Right forelimb (tissue), 1 donor: Measurements from ENCODE around the gene GNA14.
A peak's percentile ranks its signal among the peaks of the same experiment; 100 is the strongest.
"Not testable (repeated sequence)": the region's sequence is repeated elsewhere in the genome, so short reads cannot be mapped to it uniquely, and the experiment has no call there.

Source experiments
- DNase-seq: peaks from one replicate; pipeline ENCODE4 v3.0.0-alpha.2; 2018

The GNA14 gene

GRCh38 chr9:77486463-77486862, 161.7 kb downstream of the GNA14 start:
- no peak for DNase-seq

DNA sequence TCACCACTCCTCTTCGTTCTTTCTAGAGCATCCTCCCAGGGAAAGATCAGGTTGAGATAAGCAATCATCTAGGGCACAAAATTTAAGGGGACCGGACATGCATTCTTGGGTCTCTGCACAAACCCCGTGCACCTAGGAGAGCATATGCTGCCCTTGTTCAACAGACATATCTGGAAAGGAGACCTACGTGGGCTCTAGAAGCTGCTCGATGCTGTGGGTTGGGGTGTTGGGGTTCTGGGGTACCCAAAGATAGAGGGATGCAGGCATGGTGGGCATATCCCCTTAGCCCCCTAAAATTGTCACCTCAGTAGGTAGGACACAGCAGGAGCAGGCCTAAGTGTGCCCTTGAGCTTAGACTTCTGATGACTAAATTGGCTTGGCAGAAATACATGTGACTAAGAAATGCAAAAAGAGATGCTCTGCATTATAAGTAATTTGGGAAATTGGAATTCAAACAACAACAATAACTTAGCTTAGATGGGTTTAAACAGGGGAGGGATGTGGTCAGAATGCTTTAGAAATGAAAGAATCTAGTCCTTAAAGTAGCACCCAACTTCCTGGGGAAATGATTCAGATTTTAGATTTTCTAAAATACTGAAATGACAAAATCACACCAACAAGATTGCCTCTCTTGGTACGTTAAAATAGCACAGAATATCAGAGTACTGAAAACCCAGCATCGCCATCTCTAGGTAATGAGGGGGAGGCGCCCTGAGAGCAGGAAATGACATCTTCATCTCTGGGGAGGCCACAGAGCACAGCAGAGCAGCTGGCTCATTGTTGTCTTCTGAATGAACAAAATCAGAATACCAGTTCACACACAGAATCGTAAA, 172.3 kb downstream of the GNA14 start:
- DNase-seq, result no peak

DNA sequence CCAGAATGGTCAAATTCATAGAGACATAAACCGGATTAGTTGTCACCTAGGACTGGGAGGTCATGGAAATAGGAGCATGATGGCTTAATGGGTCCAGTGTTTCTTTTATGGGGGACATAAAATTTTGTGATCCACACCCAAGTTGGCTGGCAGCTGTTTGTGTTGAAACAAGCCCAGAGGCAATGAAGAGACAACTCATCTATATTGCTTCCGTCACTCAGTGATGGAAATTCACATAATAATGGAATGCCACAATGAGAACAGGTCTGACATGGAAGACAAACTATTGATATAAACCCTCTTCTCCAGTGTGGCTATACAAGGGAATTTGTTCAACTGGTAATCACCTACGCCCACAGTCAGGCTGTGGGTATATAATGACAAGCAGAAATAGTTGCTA, 173.2 kb downstream of the GNA14 start:
- DNase-seq, result no peak

DNA sequence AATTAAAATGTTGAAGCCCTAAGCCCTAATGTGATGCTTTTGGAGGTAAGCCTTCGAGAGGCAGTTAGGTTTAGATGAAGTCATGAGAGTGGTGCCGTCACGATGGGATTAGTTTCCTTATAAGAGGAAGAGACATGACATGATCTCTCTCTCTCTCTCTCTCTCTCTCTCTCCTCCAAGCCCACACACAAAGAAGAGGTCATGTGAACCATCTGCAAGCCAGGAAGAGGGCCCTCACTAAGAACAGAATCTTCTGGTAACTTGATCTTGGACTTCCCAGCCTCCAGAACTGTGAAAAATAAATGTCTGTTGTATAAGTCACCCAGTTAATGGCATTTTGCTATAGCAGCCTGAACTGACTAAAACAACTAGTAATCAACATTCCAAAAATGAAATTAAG, 175.5 kb downstream of the GNA14 start:
- DNase-seq, result no peak

- no peak for DNase-seq
These were observed 176.6 kb downstream of the GNA14 start for GRCh38 chr9:77471572-77471971.

DNA sequence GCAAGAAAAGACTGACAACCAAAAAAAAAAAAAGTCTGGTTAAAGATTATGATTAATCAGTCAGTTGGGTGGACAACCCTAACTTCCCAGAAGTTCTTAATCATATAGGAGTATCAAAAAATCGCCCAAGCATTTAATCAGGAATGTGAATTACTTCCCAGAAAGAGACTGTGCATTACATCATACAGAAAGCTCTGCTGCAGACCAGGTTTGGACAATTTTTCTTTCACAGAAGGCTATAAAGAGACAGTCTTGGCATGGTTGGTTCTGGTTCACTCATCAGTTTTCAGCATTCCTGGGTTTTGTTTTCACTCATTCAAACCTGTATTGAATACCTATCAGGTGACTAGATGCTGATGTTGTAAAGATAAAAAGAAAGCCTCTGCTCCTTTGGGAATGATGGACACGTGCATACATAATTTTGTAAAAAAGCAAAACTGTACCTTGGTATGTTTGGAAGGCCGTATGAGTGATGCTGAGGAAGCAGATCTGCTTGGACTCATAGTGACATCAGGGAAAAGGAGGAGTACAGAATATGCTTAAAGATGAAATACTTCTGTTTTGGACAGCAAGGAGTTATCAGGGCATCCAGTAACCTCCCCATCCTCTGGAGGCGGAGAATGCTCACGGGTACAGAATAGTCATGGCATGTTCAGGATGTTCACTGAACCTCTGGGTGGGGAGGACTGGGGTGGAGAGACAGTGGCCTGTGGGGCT, 178.4 kb downstream of the GNA14 start:
- no peak for DNase-seq

DNA sequence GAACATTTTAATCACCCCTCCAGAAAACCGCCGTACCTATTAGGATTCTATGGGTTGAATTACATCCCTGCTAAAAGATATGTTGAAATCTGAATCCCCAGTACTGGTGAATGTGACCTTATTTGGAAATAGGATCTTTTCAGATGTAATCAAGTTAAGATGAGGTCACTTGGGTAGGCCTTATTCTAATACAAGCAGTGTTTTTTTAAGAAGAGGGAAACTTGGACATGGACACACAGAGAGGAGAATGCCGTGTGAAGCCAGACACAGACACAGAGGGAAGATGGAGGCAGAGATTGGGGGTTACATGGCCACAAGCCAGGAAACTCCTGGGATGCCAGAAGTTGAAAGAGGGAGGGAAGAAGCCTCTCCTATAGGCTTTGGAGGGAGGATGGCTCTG, 183.5 kb downstream of the GNA14 start:
- DNase-seq, result no peak

GRCh38 chr9:77463151-77463550, 185.0 kb downstream of the GNA14 start:
- no peak for DNase-seq

DNA sequence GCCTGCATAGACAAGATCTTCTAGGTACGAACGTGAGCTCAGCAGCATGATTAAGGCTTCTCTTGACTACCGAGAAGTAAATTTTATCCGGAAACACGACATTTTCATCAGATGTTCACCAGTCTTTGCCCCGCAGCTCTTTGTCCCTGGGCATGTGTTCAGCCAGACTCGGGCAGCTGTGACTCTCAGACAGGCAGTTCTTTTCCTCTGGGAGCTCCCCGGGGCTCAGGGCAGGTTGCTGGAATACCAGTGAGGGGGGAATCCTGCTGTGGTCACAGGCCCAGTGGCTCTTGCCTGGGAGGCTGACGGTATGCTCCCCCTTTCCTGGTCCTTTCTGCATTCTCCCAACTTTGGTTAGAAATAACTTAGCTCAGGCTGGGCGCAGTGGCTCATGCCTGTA, 186.1 kb downstream of the GNA14 start:
- DNase-seq, result no peak

DNA sequence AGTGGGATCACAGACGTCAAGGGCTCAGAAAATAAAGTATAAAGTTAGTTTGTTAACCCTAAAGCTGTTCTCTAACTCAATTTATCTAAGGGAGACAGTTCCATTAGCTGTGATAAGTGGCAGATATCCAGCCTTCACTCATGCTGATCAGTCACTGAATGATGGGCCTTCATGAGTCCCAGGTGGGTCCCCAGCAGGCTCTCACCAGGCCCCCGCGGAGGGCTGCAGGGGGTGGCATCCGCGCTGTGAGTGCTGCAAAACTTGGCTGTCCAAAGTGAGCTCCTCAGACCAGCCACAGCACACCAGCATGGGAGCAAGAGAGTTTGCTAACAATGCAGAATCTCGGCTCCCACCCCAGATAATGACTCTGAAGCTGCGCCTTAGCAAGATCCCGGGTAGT, 187.2 kb downstream of the GNA14 start:
- DNase-seq, result no peak

GRCh38 chr9:77457916-77458592, 190.1 kb downstream of the GNA14 start:
- peak; percentile 69 for DNase-seq

GRCh38 chr9:77456829-77457437, 191.2 kb downstream of the GNA14 start:
- DNase-seq, result peak; percentile 83

GRCh38 chr9:77455312-77455927, 192.7 kb downstream of the GNA14 start:
- no peak for DNase-seq

- DNase-seq, result no peak
These were observed 193.5 kb downstream of the GNA14 start for GRCh38 chr9:77454663-77455062.

DNA sequence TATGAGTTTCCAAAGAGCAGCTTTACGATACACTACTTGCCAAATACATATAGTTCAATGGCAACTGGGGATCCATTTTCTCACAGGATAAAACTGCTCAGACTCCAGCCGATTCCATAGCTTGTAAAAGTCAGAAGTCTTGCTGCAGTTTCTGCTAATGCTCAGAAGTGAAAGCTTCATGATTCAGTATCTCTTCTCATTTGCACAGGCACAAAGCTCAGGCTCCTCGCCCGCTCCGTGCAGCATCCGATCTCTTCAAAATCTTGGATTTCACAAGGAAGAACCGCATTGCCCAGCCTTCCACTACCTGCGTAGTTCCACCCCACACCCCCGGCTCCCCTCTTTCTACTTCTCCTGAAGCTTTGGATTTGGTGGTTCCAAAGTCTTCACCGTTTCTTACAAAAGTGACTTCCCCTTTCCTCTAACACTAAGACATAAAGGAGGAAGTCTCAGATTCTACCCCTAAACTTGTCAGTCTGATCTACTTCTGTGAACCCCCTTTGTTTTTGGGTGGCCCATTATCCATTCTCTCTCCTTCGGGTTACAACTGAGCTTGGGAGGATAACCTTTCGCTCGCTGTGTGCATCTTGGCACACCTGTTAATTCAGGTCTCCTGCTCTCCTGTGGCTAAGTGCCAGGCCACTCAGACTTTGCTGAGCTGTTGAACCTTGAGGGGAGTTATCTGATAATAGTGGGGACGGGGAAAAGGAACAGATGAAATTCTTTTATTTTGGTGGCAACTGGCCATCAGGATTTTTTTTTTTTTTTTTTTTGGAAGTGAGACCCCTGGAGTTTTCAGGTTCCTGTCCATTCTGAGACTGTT, 194.1 kb downstream of the GNA14 start:
- DNase-seq, result no peak

DNA sequence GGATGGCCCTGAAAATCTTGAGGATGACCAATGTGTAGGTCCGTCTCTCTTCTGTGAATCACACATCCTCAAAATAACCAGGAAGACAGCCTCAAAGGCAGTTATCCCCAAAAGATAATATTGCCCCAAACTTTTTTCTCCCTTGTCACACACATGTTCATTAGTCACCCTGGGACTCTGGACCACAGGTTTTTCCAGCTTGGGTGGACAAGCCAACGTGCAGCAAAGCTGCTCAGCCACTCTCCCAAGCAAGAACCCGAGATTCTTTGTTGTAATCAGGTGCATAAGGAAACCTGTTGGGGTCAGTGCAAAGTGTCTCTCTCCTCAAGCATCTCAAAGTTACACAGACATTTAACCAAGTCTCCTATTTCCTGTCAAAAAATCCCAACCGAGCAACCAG, 196.6 kb downstream of the GNA14 start:
- no peak for DNase-seq

DNA sequence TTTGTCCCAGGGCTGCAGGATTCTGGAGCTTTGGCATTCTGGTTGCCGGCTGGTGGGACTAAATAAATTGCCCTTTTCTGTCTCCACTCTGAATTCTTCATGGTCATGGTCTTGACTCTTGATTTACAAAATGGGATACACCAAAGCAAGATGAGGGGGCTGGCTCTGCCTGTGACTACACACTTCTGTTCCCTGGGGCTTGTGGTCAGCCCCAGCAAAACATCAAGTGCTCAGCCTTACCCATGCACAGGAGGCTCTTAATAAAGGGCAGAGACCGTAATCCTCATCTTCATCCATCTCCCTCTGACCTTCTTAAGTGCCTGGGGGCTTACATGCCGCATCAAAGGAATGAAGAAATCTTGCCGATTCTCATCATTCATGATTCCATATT, 198.0 kb downstream of the GNA14 start:
- no peak for DNase-seq

DNA sequence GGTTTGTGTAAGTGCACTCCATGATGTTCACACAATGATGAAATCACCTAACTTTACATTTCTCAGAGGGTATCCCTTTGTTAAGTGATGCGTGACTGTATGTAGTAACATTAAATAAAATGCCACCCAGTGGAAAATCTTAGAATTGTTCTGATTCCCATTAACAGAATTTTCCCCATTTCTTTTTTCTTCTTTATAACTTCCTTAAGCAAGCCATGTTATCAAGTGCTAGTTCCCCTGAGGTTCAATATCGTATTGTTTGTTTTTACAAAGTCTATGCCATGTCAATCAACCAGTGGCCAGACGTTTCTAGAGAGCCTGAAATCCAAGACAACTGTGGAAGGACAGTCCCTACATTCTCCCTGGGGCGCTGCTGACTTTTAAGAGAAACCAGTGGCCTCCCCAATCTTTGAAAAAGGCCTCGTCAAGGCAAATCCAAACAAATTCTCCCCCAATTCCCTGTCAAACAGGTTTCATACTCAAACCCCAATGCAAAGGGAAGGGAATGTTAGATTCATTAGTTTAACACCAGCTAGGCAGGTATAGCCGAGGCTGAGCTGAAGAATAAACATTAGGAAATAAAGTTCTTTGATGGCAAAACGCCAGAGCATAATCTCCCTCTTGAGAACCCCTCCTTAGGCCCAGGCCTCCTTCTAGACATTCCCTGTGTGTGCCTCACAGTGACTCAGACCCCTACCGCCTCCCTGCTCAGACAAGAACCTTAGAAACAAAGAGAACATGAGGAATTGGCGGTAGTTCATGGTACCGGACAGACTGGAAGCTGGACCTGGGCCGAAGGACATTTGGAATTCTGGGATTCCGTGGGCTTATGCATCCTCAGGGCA, 198.7 kb downstream of the GNA14 start:
- no peak for DNase-seq

GRCh38 chr9:77447646-77448045, 200.5 kb downstream of the GNA14 start:
- no peak for DNase-seq

GRCh38 chr9:77442436-77442835, 205.7 kb downstream of the GNA14 start:
- DNase-seq, result no peak

- DNase-seq, result not testable (repeated sequence)
These were observed 207.0 kb downstream of the GNA14 start for GRCh38 chr9:77441124-77441523.
